Central memory CD4-positive, alpha-beta T cell (primary cell): ENCODE measurements around the gene MARK4.
"Not testable (repeated sequence)": the region's sequence is repeated elsewhere in the genome, so short reads cannot be mapped to it uniquely, and the experiment has no call there.

Experiments used
- DNase-seq: peaks from one replicate; pipeline ENCODE4 v3.0.0; 2022
- total RNA-seq, 3 experiments: gene quantifications; one replicate each; lab custom pipeline; 2026; lab: John Stamatoyannopoulos, UW

The MARK4 gene
- total RNA-seq, result 13.4 to 17.2 (median 15.2) reads per million in 3 experiments

- DNase-seq, result peak; percentile 33
These were observed at the start of gene MARK4 for GRCh38 chr19:45250832-45251451. MARK4 (plus strand) TSS chr19:45251271; CDS start chr19:45251589, 318 bp downstream.

DNA sequence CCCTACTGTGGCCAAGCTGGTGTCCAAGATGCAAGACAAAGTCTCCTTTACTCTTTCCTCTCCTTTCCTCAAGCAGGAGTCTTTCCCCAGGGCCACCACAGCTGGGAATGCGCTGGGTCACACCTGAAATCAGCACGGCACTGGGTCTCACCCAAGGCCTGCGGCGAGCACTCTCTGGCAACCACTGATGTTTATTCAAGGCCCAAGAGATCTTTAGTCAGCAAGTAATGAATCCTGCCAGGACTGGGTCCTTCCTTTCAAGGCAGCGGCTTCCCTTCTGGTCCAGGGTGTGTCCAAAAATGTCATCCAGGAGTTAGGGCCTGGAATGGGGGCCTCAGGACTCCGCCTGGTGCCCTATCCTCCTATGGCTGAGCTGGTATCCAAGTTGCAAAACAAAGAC is 48.4 kb upstream of the MARK4 start:
- no peak for DNase-seq

DNA sequence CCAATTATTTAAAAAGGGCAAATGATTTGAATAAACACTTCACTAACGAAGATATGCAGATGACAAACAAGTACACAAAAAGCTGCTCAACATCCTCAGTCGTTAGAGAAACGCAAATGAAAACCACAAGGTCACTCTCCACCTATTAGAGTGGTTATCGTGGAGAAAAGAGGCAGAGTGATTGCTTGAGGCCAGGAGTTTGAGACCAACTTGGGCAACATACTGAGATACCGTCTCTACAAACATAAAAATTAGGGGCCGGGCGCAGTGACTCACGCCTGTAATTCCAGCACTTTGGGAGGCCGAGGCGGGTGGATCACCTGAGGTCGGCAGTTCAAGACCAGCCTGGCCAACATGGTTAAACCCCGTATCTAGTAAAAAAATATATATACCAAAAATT is 45.3 kb upstream of the MARK4 start:
- no peak for DNase-seq

DNA sequence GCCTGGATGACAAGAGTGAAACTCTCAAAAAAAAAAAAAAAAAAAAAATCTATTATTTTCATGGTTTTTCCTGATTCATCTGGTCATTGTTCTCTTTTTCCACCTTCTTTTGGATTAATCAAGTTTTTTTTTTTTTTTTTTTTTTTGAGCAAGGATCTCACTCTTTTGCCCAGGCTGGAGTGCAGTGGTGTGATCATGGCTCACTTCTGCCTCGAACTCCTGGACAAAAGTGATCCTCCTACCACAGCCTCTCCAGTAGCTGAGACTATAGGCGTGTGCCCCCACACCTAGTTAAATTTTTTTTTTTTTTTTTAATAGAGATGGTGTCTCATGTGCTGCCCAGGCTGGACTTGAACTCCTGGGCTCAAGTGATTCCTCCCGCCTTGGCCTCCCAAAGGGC is 44.7 kb upstream of the MARK4 start:
- no peak for DNase-seq

- DNase-seq, result no peak
These were observed 39.2 kb upstream of the MARK4 start for GRCh38 chr19:45211751-45212381.

DNA sequence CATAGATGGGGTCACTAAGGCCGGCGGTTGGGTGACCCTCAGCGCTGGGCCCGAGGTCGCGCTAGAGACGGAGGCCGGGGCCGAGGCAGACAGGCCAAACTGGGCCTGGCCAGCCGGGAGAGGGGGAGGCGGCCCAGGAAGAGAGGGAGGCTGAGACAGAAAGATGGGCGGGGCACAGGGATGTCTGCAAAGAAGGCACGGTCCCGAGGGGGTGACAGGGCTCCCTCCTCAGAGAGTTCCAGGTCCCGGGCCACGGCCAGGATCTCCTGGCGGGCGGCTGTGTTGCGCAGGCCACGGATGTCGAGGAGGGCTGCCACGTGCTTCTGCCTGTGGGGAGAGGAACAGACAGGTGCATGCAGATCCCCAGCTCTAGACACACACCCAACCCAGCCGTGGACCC is 38.0 kb upstream of the MARK4 start:
- DNase-seq, result no peak

DNA sequence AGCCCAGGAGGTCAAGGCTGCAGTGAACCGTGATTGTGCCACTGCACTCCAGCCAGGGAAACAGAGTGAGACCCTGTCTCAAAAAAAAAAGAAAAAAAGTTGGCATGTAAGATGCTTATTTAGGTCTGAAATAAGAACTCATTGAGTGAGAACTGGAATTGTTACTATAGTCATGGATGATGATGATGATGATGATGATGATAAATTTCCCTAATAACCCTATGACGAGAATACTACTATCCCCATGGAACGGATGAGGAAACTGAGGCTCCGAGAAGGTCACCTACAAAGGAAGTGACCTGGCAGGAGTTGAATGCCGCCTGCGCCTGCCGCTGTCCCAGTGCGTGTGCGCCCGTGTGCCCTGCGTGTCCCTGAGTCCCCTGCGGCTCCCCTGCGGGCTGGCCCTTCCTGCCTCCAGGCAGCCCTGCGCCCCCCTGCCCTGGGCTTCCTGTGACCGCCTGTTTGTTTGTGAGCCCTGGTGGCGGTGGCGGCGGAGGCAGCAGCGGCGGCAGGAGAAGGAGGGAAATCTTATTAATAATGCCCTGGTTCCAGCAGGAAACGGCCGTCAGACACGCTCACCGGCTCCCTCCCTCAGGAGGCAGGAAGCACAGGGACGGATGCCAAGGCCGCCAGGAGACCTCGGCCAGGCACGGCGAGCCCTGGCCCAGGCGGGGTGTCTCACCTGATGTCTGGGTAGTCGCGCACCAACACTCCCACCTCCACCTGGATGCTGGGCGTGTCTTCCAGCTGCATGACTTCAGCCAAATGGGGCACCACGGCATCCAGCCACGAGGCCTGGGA is 35.5 kb upstream of the MARK4 start:
- no peak for DNase-seq

- no peak for DNase-seq
These were observed 34.4 kb upstream of the MARK4 start for GRCh38 chr19:45216667-45217066.

GRCh38 chr19:45217193-45217956 is 33.7 kb upstream of the MARK4 start:
- DNase-seq, result no peak

GRCh38 chr19:45217957-45218334 is 33.1 kb upstream of the MARK4 start:
- DNase-seq, result no peak

DNA sequence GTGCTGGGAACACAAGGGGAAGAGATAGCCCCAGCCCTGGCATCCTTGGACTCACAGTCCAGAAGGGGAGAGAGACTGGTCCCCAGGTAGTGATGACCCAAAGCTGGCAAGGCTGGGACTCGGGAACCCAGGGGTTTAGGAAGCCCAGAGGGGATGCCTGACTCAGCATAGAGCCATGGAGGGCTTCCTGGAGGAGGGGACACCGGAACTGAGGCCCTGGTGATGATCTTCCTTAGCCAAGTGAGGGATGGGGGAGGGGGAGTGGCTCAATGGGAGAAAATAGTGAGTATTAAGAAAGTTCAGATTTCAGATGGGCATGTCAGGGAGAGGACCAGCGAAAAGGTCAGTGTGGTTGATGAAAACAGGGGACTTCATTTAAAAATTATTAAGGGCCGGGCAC is 32.6 kb upstream of the MARK4 start:
- DNase-seq, result no peak

GRCh38 chr19:45218911-45219743 is 31.9 kb upstream of the MARK4 start:
- no peak for DNase-seq

DNA sequence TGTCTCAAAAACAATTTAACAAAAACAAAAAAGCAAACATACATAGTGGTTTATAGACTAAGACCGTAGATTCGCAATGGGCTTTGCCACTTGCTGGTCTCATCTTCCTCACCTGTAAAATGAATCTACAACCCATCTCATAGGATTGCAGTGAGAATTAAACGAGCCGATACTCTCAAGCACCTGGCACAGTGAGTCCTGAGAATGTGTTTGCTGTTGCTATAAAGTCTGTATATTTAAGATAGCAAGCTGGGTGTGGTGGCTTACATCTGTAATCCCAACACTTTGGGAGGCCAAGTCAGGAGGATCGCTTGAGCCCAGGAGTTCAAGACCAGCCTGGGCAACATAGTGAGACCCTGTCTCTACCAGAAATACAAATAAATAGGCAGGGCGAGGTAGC is 28.3 kb upstream of the MARK4 start:
- no peak for DNase-seq

GRCh38 chr19:45223879-45224278 is 27.2 kb upstream of the MARK4 start:
- DNase-seq, result no peak

- no peak for DNase-seq
These were observed 26.4 kb upstream of the MARK4 start for GRCh38 chr19:45224645-45225044.

GRCh38 chr19:45229056-45229455 is 22.0 kb upstream of the MARK4 start:
- DNase-seq, result not testable (repeated sequence)

DNA sequence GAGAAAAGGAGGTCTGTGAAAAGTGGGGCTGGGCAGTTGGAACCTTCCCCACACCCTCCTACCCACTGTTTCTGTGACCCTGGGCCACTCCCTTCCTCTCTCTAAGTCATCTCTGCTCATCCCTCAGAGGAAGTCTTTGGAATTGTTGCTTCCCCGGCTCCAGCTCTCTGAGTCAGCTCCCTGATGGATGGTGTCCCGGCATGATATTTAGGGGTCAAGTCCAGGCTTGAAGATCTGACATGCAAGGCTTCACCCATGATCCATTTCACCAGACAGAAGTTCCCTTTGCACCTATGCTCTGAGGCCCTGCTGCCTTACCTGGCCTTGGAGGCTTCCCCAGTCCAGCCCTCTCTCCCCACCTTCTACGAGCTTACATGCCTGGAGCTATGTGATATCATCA is 19.2 kb upstream of the MARK4 start:
- no peak for DNase-seq

GRCh38 chr19:45234089-45234869 is 16.8 kb upstream of the MARK4 start:
- DNase-seq, result no peak

GRCh38 chr19:45235485-45235884 is 15.6 kb upstream of the MARK4 start:
- DNase-seq, result no peak

DNA sequence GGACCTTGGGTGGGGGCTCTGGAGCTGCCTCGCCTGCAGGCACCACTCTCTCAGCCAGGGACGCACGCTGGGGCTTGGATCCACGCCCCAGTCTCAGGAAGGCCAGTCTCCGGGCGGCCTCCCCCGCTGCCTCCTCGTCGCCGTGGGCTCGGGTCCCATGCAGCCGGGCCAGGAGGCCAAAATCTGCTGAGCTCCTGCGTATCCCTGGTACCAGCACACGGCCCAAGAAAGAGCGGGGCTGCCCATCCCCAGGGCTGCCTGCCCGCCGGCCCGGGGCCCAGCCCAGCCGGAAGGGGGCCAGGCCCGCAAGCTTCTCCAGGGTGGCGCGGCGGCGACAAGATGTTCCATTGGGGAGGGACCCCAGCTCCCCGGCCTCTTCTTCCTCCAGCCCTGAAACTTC is 12.5 kb upstream of the MARK4 start:
- DNase-seq, result no peak

- no peak for DNase-seq
These were observed 7.8 kb upstream of the MARK4 start for GRCh38 chr19:45243144-45243732.
